ACC112 (cell line): ENCODE data around the gene MLLT10.

Experiments
- H2AFZ ChIP-seq: fragments of 200-600 bp; sonication (generic); one replicate; pipeline ENCODE4 v1.6.0; 2017; ENCODE audit warnings: antibody characterized with exemption, low read length; ENCODE audit not compliant: unreplicated experiment
- H3K27ac ChIP-seq: fragments of 200-600 bp; sonication (generic); 2 replicates; pipeline ENCODE4 v1.5.1; 2014; ENCODE audit warnings: low read depth, mild to moderate bottlenecking, antibody characterized with exemption, low read length, moderate library complexity
- H3K27me3 ChIP-seq: fragments of 200-600 bp; sonication (generic); 2 replicates; pipeline ENCODE4 v1.6.1; 2014; ENCODE audit warnings: mild to moderate bottlenecking, antibody characterized with exemption, low read length, moderate library complexity, mixed read lengths; ENCODE audit not compliant: insufficient read depth
- H3K36me3 ChIP-seq: fragments of 200-600 bp; sonication (generic); 2 replicates; pipeline ENCODE4 v1.6.1; 2016; ENCODE audit warnings: mild to moderate bottlenecking, antibody characterized with exemption, low read length, moderate library complexity, mixed read lengths; ENCODE audit not compliant: insufficient read depth
- H3K4me1 ChIP-seq: fragments of 200-600 bp; sonication (generic); one replicate; pipeline ENCODE4 v1.6.1; 2016; ENCODE audit warnings: low read length, mixed read lengths; ENCODE audit not compliant: insufficient read depth, unreplicated experiment, control insufficient read depth
- H3K4me3 ChIP-seq: fragments of 200-600 bp; sonication (generic); 2 replicates; pipeline ENCODE4 v1.5.1; 2014; ENCODE audit warnings: mild to moderate bottlenecking, low read depth, low read length
- H3K79me2 ChIP-seq: fragments of 200-600 bp; sonication (generic); one replicate; pipeline ENCODE4 v1.6.0; 2016; ENCODE audit warnings: low read length; ENCODE audit not compliant: control insufficient read depth, unreplicated experiment, insufficient read depth

Gene MLLT10

DNA sequence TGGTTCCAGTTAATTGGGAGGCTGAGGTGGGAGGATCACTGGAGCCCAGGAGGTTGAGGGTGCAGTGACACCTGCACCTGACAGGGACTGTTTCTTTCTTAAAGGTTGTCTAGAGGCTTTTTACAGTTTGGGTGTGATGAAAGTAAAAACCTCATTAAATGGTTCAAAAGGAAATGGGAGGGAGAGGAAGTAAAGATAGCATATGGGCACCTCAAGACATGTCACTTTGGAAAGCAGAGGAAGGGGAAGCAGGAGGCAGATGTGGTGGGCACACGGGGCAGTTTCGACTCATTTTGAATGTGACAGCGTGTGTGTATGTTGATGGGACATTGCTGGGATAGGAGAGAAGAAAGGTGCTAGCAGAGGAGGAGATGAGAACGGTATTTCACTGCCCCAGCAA lies 203.1 kb downstream of the MLLT10 start:
- Histone ChIP-seq H3K27ac (no peak overlapping the region), H3K79me2 (no peaks in the 10 kb centered on the region), H3K36me3 (peaks cover 25% of the 10 kb centered on the region)

DNA sequence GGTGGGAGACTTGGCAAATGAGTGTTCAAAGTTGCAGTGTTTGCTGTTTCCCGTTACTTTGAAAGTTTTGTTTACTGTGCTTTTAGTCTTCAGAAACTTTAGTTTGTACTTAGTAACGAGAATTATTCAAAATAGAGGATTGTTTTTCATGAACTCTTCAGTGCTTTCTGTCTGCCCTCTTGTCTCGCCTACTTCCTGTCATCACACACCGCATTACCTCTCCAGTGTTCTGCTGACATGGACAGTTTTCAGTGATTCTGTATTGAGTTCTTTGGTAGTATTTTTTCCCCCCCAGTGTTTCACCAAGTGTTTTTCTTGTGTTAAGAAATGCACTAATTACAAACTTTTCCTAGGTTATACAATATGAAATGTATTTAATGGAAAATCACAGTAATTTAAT lies 207.0 kb downstream of the MLLT10 start:
- Histone ChIP-seq H3K27me3 (no peaks in the 10 kb centered on the region), H2AFZ (no peak overlapping the region), H3K27ac (no peak overlapping the region), H3K4me3 (no peak overlapping the region), H3K79me2 (no peaks in the 10 kb centered on the region), H3K36me3 (peaks cover 20% of the 10 kb centered on the region), H3K4me1 (no peaks in the 10 kb centered on the region)

More for the DNA sequence above, 203.1 kb downstream of the MLLT10 start:
- peaks cover 17% of the 10 kb centered on the region for H3K4me1 ChIP-seq
- H3K27me3 ChIP-seq = no peaks in the 10 kb centered on the region
- H2AFZ ChIP-seq = no peak overlapping the region
- no peak overlapping the region for H3K4me3 ChIP-seq

DNA sequence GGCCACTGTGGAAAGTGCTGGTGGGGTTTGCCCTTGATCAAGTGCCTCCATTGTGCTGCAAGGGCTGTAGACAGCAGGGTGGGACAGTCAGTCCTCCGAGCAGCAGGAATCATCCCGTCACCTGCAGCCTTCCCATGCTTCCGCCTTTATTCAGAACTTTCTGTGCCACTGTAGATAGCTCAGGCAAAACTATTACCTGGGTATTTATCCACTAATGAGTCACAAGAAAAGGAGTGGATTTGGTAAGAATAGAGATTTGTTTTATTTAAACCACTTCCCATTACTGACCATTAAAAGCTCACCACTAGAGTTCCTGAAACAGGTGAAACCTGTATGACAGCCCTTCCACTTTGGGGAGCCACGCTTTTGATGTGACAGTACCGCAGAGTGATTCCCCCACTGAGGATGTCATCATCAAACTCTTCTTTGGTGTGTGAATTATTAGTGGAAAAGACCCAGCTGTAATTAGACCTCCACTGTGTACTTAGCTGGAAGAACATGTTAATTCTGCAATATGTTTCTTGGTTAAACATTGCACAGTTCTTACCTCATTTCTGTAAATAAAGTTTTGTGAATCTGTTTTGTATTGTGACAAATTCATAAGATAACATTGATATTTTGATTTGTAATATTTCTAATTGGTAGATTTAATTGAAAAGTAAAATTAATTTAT lies 208.8 kb downstream of the MLLT10 start:
- H3K36me3 ChIP-seq = peaks cover 17% of the 10 kb centered on the region
- H3K79me2 ChIP-seq = no peaks in the 10 kb centered on the region
- no peak overlapping the region for H3K27ac ChIP-seq
- no peak overlapping the region for H3K4me3 ChIP-seq
- H3K4me1 ChIP-seq = no peaks in the 10 kb centered on the region
- H3K27me3 ChIP-seq = no peaks in the 10 kb centered on the region
- no peak overlapping the region for H2AFZ ChIP-seq

DNA sequence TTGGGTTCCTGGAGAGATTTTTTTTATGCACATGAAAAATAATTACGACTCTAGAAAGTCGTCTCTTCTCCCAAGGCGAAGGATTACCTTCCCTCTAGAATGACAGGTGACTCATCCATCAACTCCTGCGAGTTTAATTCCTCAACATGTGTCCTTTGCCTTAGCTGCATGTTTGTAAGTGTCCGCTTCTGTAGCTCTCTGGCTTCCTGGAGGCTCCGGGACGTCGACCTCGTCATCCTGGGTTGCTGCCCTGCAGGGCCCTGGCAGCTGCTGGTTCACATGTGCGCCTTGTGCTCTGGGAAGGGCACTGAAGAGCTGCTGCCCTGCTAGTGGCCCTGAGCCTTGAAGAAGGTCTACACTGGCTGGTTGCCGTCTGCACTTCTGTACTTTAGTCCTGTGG lies 210.2 kb downstream of the MLLT10 start:
- H3K27ac ChIP-seq = no peak overlapping the region
- H3K36me3 ChIP-seq = peaks cover 17% of the 10 kb centered on the region

DNA sequence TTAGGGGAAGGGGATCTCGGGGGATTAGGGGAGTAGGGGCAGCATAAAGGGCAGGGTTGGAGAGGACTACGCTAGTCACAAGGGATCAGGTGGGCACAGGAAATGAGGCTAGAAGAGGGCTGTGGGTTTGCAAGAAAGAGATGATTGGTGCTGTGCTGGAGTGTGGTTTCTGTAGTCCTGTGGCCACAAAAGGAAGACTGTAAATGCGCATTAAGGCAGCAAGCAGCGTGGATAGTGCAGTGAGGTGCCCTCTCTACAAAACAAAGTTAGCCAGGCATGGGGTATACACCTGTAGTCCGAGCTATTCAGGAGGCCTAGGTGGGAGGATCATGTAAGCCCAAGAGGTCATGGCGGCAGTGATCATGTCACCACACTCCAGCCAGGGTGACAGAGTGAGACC lies 212.1 kb downstream of the MLLT10 start:
- no peak overlapping the region for H2AFZ ChIP-seq
- H3K27ac ChIP-seq = no peak overlapping the region
- no peaks in the 10 kb centered on the region for H3K79me2 ChIP-seq
- no peaks in the 10 kb centered on the region for H3K27me3 ChIP-seq
- H3K4me3 ChIP-seq = no peak overlapping the region
- no peaks in the 10 kb centered on the region for H3K4me1 ChIP-seq
- H3K36me3 ChIP-seq = peaks cover 8% of the 10 kb centered on the region

More for the DNA sequence above, 210.2 kb downstream of the MLLT10 start:
- no peak overlapping the region for H3K4me3 ChIP-seq
- H3K4me1 ChIP-seq = no peaks in the 10 kb centered on the region
- H3K79me2 ChIP-seq = no peaks in the 10 kb centered on the region
- no peak overlapping the region for H2AFZ ChIP-seq
- no peaks in the 10 kb centered on the region for H3K27me3 ChIP-seq

DNA sequence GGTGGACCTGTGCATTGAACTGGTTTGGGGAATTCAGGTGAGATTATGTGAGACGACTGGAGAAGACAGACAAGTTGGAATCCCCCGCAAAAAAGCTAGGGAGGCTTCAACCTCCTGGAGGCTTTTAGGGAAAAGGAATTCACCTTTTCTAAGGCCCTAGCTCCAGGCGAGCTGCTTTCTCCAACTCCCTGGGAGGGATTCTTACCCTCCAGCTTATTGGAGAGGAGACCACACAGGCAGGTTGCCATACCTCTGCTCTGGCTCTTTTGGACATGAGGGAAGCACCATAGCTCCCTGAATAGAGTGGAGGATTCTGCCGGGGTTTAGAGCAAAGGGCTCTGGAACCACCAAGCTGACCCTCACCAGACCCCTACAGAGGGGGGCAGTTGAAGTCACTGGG lies 213.8 kb downstream of the MLLT10 start:
- no peaks in the 10 kb centered on the region for H3K4me1 ChIP-seq
- H3K4me3 ChIP-seq = no peak overlapping the region
- no peak overlapping the region for H2AFZ ChIP-seq
- no peaks in the 10 kb centered on the region for H3K79me2 ChIP-seq
- H3K27ac ChIP-seq = no peak overlapping the region
- no peaks in the 10 kb centered on the region for H3K27me3 ChIP-seq
- peaks cover 4% of the 10 kb centered on the region for H3K36me3 ChIP-seq

DNA sequence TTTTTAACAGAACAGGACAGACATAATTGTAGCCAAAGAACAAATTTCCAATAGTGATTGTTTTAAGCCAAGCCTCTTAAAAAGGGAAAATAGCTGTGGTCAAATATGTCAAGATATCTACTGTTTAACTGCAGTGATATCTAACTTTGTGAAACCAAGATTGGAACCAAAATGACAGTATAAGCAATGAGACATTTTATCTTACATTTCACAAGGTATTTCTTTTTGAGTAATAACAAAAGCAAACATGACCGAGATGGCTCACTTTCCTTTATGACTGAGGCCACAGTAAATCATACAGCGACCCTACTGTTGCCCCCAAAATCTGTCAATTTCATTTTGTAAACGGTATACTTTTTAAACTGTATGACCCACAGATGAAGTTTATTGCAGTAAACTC lies 215.8 kb downstream of the MLLT10 start:
- Histone ChIP-seq H3K79me2 (no peaks in the 10 kb centered on the region), H3K36me3 (no peaks in the 10 kb centered on the region; the same call in 1 of the 2 replicates), H3K27me3 (no peaks in the 10 kb centered on the region), H3K4me3 (no peak overlapping the region), H3K4me1 (no peaks in the 10 kb centered on the region), H3K27ac (no peak overlapping the region), H2AFZ (no peak overlapping the region)

DNA sequence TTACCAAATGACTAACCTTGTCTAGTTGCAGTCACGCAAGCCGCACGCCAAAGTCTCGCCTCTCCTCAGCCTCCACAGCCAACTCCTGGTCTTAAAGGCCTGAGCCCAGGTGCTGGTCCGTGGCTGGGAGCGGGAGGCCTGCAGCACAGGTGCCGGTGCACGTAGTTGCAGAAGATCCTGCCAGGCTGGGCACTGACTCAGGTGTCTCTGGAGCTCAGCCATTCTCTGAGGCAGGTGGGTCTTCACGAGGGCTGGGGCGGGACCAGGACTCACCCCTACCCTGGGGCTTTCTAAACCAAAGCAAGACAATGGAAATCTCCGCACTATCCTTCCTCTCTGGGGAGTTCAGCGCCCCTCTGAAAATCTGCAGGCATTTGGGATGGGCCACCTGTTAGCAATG lies 216.4 kb downstream of the MLLT10 start:
- H2AFZ ChIP-seq = no peak overlapping the region
- H3K4me3 ChIP-seq = no peak overlapping the region
- no peaks in the 10 kb centered on the region; the same call in 1 of the 2 replicates for H3K36me3 ChIP-seq
- no peaks in the 10 kb centered on the region for H3K27me3 ChIP-seq
- no peaks in the 10 kb centered on the region for H3K4me1 ChIP-seq
- no peak overlapping the region for H3K27ac ChIP-seq
- no peaks in the 10 kb centered on the region for H3K79me2 ChIP-seq

DNA sequence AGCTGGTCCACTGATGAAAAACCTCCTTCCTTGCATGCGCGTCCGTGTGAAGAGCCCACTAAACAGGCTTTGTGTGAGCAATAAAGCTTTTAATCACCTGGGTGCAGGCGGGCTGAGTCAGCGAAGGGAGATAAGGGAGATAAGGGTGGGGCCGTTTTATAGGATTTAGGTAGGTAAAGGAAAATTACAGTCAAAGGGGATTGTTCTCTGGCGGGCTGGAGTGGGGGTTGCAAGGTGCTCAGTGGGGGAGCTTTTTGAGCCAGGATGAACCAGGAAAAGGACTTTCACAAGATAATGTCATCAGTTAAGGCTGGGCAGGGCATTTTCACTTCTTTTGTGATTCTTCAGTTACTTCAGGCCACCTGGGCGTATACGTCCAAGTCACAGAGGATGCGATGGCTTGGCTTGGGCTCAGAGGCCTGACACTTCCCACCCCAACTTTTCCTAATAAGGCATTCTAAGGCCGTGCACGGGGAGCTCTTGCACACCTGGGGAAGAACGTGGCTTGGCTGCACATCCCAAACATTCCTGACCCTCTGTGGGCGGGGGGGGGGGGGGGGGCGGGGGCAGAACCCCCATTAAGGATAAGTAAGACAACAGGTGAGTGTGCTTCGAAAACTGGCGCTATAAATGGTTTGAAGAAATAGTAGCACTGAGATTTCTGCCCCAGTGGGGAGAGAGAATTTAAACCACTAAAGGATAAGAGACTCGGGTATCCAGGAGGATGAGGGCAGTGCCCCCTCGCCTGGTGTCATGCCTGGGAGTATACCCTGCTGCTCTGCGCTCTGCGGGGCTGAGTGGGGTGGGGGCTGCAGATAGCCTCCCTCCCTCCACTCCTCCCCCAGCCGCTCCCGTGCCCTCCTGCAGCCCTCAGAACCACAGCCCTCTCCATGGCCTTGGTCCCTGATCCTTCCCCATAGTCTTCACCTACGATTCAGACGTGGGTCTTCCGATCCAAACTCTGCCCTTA lies 217.6 kb downstream of the MLLT10 start:
- Histone ChIP-seq H3K27me3 (no peaks in the 10 kb centered on the region), H3K79me2 (no peaks in the 10 kb centered on the region), H3K36me3 (no peaks in the 10 kb centered on the region), H2AFZ (no peak overlapping the region), H3K4me1 (no peaks in the 10 kb centered on the region), H3K27ac (no peak overlapping the region), H3K4me3 (no peak overlapping the region)

DNA sequence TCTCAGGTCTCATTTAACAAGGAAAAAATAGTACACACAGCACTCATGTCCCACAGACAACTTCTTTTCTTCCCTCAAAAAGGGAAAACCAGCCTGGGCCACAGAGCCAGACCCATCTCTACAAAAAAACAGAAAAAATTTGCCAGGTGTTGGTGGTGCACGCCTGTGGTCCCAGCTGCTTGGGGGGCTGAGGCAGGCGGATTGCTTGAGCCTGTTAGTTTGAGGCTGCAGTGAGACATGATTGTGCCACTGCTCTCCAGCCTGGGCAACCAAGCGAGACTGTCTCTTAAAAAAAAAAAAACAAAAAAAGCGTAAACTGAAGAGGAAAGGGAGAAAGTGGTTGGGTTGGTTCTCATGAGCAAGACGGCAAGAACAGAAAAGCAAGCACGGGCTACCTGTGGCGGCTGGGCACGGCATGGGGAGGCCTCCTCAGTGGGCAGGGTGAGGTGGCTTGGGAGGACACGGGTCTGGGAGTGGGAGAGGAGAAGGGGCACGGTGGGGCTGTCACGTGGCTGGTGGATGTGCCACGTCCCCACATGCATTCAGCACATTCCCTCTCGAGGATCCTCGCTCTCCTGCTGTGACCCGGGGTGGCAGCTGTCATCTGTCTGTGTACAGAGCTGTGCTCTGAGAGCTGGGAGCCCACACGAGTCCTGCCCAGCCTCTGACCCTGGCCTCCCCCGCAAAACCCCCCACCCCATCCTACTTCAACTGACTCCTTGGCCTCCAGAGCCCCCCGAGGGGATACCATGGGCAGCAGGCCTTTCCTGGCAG lies 219.7 kb downstream of the MLLT10 start:
- Histone ChIP-seq H3K4me1 (no peaks in the 10 kb centered on the region), H2AFZ (no peak overlapping the region), H3K27ac (no peak overlapping the region)

More for the DNA sequence above, 219.7 kb downstream of the MLLT10 start:
- H3K79me2 ChIP-seq = no peaks in the 10 kb centered on the region
- no peaks in the 10 kb centered on the region for H3K36me3 ChIP-seq
- no peaks in the 10 kb centered on the region for H3K27me3 ChIP-seq
- H3K4me3 ChIP-seq = no peak overlapping the region
